Fibroblast of lung (primary cell): Measurements from ENCODE around the gene TMPRSS2. TPM values are rescaled to one million over a fixed set of nuclear protein-coding genes. Genes with fewer than 3 reads are reported as not detected.

ENCODE experiments used
- DNase-seq, 2 donors: peaks; one replicate each; pipeline versions ENCODE4 v3.0.0 to v3.0.0-alpha.2; 2010; ENCODE audit warnings: low read depth in 2 of 2
- H2AFZ ChIP-seq: 2 replicates; pipeline ENCODE4 v1.5.1; 2012; ENCODE audit warnings: low read length, control low read depth, inconsistent platforms
- H3K27ac ChIP-seq: 2 replicates; pipeline ENCODE4 v1.5.1; 2011; ENCODE audit warnings: low read length, control low read depth; ENCODE audit not compliant: insufficient read depth
- H3K27me3 ChIP-seq: 2 replicates; pipeline ENCODE4 v1.5.1; 2011; ENCODE audit warnings: mild to moderate bottlenecking, low read length; ENCODE audit not compliant: control insufficient read depth, insufficient read depth
- H3K36me3 ChIP-seq: 2 replicates; pipeline ENCODE4 v1.5.1; 2011; ENCODE audit warnings: low read length; ENCODE audit not compliant: control insufficient read depth, insufficient read depth
- H3K4me1 ChIP-seq: 2 replicates; pipeline ENCODE4 v1.5.1; 2011; ENCODE audit warnings: low read length; ENCODE audit not compliant: control insufficient read depth, insufficient read depth; ENCODE audit errors: extremely low read depth
- H3K4me2 ChIP-seq: 2 replicates; pipeline ENCODE4 v1.5.1; 2011; ENCODE audit warnings: low read length, control low read depth; ENCODE audit not compliant: insufficient read depth; ENCODE audit errors: extremely low read depth
- H3K4me3 ChIP-seq, 4 experiments: fragments of 200-600 bp in 1 of 4; sonication (generic) in 1 of 4; replicated peaks in 1 of 4; 2 replicates each; pipeline ENCODE4 v1.5.1; 2011 to 2016; ENCODE audit warnings: low read length in 4 of 4, low read depth in 3 of 4, mild to moderate bottlenecking in 3 of 4, control low read depth in 2 of 4, inconsistent platforms in 1 of 4, mixed read lengths in 1 of 4; ENCODE audit not compliant: insufficient read depth in 1 of 4; ENCODE audit errors: control extremely low read depth in 1 of 4
- H3K79me2 ChIP-seq: 2 replicates; pipeline ENCODE4 v1.5.1; 2012; ENCODE audit warnings: mild to moderate bottlenecking, low read length, inconsistent platforms; ENCODE audit not compliant: control insufficient read depth, insufficient read depth
- H3K9ac ChIP-seq: 2 replicates; pipeline ENCODE4 v1.5.1; 2011; ENCODE audit warnings: mild to moderate bottlenecking, low read length, control low read depth; ENCODE audit not compliant: insufficient read depth
- H3K9me3 ChIP-seq: 2 replicates; pipeline ENCODE4 v1.5.1; 2012; ENCODE audit warnings: low read depth, low read length; ENCODE audit not compliant: control insufficient read depth, insufficient read depth
- H4K20me1 ChIP-seq: 2 replicates; pipeline ENCODE4 v1.5.1; 2011; ENCODE audit warnings: low read length; ENCODE audit not compliant: control insufficient read depth, insufficient read depth; ENCODE audit errors: extremely low read depth
- EZH2 ChIP-seq: IDR thresholded peaks from 2 replicates; pipeline ENCODE4 v1.5.1; 2012; ENCODE audit warnings: low read length, control low read depth, mild to moderate bottlenecking; ENCODE audit errors: missing control alignments
- polyA plus RNA-seq, 2 donors: library from polyadenylated mRNA; depleted of rRNA in 1 of 2; stranded (reverse) in 1 of 2; unstranded in 1 of 2; fragments of >200 nt; gene quantifications; 2 replicates each; pipeline ENCODE4 v1.2.1, GENCODE V29; 2011 to 2012; ENCODE audit warnings: missing spikeins in 1 of 2
- total RNA-seq: library from RNA; depleted of rRNA; stranded (reverse); fragments of >200 nt; gene quantifications from 2 replicates; pipeline ENCODE4 v1.2.1, GENCODE V29; 2014
- TF ChIP-seq, protein P1 (sequence below), 2 donors: IDR thresholded peaks in 1 of 2; conservative IDR thresholded peaks in 1 of 2; 1 replicate in 1 of 2; 2 replicates in 1 of 2; pipeline ENCODE4 v1.5.1; 2011 to 2012; ENCODE audit warnings: low read length in 2 of 2, control low read depth in 1 of 2, inconsistent platforms in 1 of 2, low read depth in 1 of 2, mild to moderate bottlenecking in 1 of 2

Gene TMPRSS2
- total and polyA plus RNA-seq, 2 donors (not counting 1 experiment from before 2014, with no cell fraction given): 0.17 TPM; not detected in 1

DNA sequence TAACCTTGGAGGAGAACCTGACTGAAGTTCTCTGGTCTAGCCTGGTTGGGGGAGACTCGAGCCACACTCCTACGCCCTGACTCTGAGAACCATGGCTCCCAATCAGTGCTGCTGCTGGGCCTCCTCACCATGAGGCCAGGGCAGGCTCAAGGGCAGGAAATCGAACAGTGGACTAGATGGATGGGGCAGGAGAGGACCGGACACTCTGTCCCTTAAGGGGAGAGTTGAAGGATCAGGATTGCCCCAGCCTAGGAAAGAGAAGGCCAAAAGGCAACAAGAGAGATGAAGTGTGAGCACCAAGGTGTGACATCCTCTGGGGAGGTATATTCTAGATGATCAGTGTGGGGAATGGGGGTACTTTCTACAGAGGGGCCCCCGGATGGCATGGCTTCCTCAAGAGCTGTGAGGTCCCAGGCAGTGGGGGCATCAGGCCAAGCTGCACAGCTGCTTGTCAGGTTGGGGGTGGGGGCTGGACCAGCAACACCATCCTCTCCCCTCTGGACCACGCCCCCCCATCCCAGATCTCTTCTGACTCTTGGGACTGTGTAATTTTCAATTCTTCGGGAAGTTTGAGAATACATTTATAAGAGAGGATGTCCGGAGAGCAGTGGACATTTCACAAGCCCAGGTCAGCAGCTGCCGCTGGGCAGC lies 47.9 kb downstream of the TMPRSS2 start:
- H3K27ac ChIP-seq: no peak overlapping the region
- no peak overlapping the region for H3K9ac ChIP-seq
- H4K20me1 ChIP-seq: no peaks in the 10 kb centered on the region
- no peaks in the 10 kb centered on the region for H3K27me3 ChIP-seq
- H3K79me2 ChIP-seq: no peaks in the 10 kb centered on the region
- no peak overlapping the region for H3K4me3 ChIP-seq
- H3K4me1 ChIP-seq: no peaks in the 10 kb centered on the region
- H3K36me3 ChIP-seq: no peaks in the 10 kb centered on the region
- no peak overlapping the region for H2AFZ ChIP-seq
- TF ChIP-seq, protein P1, sequence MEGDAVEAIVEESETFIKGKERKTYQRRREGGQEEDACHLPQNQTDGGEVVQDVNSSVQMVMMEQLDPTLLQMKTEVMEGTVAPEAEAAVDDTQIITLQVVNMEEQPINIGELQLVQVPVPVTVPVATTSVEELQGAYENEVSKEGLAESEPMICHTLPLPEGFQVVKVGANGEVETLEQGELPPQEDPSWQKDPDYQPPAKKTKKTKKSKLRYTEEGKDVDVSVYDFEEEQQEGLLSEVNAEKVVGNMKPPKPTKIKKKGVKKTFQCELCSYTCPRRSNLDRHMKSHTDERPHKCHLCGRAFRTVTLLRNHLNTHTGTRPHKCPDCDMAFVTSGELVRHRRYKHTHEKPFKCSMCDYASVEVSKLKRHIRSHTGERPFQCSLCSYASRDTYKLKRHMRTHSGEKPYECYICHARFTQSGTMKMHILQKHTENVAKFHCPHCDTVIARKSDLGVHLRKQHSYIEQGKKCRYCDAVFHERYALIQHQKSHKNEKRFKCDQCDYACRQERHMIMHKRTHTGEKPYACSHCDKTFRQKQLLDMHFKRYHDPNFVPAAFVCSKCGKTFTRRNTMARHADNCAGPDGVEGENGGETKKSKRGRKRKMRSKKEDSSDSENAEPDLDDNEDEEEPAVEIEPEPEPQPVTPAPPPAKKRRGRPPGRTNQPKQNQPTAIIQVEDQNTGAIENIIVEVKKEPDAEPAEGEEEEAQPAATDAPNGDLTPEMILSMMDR (conservative IDR thresholded peaks at IDR 0.05 in 1 of 2, IDR thresholded peaks at IDR 0.05 in 1 of 2; ENCODE audit: low read depth in 1 of 2, low read length in 2 of 2): no peak
- no peak for TF ChIP-seq EZH2
- no peaks in the 10 kb centered on the region for H3K9me3 ChIP-seq
- H3K4me2 ChIP-seq: no peak overlapping the region
- DNase-seq: no peak

GRCh38 chr21:41458559-41458958 lies 49.4 kb downstream of the TMPRSS2 start:
- Histone ChIP-seq H3K36me3 (no peaks in the 10 kb centered on the region), H4K20me1 (no peaks in the 10 kb centered on the region)

DNA sequence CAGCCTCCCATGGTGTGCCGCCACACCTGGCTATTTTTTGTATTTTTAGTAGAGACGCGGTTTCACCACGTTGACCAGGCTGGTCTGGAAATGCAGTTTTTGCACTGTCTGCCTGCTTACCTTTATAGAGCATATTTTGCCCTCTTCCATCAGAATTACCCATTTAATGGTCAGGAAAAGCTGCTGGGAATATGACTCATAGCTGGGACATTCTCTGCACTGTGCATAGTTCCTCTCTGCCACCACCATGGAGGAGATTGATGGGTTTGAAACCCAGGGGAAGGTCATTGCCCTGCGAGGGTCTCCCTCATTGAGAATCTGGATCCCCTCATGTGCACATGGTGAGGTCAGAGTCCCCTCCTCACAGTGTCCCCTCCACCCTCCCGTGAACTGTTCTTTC lies 49.8 kb downstream of the TMPRSS2 start:
- H3K4me3 ChIP-seq: no peak overlapping the region
- DNase-seq: no peak
- no peaks in the 10 kb centered on the region for H3K27me3 ChIP-seq
- no peak overlapping the region for H3K4me2 ChIP-seq
- H3K79me2 ChIP-seq: no peaks in the 10 kb centered on the region
- H3K36me3 ChIP-seq: no peaks in the 10 kb centered on the region
- H4K20me1 ChIP-seq: no peaks in the 10 kb centered on the region
- H3K9ac ChIP-seq: no peak overlapping the region
- H3K27ac ChIP-seq: no peak overlapping the region
- TF ChIP-seq, protein P1 (conservative IDR thresholded peaks at IDR 0.05 in 1 of 2, IDR thresholded peaks at IDR 0.05 in 1 of 2; ENCODE audit: low read depth in 1 of 2, low read length in 2 of 2): no peak
- TF ChIP-seq EZH2: no peak
- no peaks in the 10 kb centered on the region for H3K4me1 ChIP-seq
- H3K9me3 ChIP-seq: no peaks in the 10 kb centered on the region
- H2AFZ ChIP-seq: no peak overlapping the region

More at GRCh38 chr21:41458559-41458958, 49.4 kb downstream of the TMPRSS2 start:
- Histone ChIP-seq H3K4me3 (no peak overlapping the region), H3K4me1 (no peaks in the 10 kb centered on the region), H3K79me2 (no peaks in the 10 kb centered on the region), H3K9ac (no peak overlapping the region), H3K4me2 (no peak overlapping the region), H2AFZ (no peak overlapping the region), H3K27ac (no peak overlapping the region), H3K9me3 (no peaks in the 10 kb centered on the region), H3K27me3 (no peaks in the 10 kb centered on the region)
- TF ChIP-seq EZH2: no peak
- TF ChIP-seq, protein P1 (conservative IDR thresholded peaks at IDR 0.05 in 1 of 2, IDR thresholded peaks at IDR 0.05 in 1 of 2; ENCODE audit: low read depth in 1 of 2, low read length in 2 of 2): no peak
- no peak for DNase-seq
